Smooth muscle cell (in vitro differentiated cells): ENCODE results near the gene PIP5K1C. TPM values are rescaled to one million over a fixed set of nuclear protein-coding genes. Genes with fewer than 3 reads are reported as not detected.

Experiments used
- DNase-seq: peaks from one replicate; lab custom pipeline; 2025; ENCODE audit not compliant: unreplicated experiment; lab: John Stamatoyannopoulos, UW
- H2AFZ ChIP-seq: fragments of 200-600 bp; sonication (generic); 2 replicates; pipeline ENCODE4 v1.6.0; 2016; ENCODE audit warnings: antibody characterized with exemption, low read depth, mild to moderate bottlenecking
- H3F3A ChIP-seq: fragments of 200-600 bp; sonication (generic); 2 replicates; pipeline ENCODE4 v1.6.0; 2017; ENCODE audit warnings: antibody characterized with exemption, low read depth
- H3K27ac ChIP-seq: fragments of 200-600 bp; sonication (generic); 2 replicates; pipeline ENCODE4 v1.5.1; 2016; ENCODE audit warnings: low read depth, mild to moderate bottlenecking
- H3K27me3 ChIP-seq: fragments of 200-600 bp; sonication (generic); 2 replicates; pipeline ENCODE4 v1.6.1; 2016; ENCODE audit warnings: low read depth, mild to moderate bottlenecking
- H3K36me3 ChIP-seq: fragments of 200-600 bp; sonication (generic); 2 replicates; pipeline ENCODE4 v1.5.1; 2016; ENCODE audit warnings: low read depth
- H3K4me1 ChIP-seq: fragments of 200-600 bp; sonication (generic); 2 replicates; pipeline ENCODE4 v1.5.1; 2016; ENCODE audit warnings: low read depth
- H3K4me2 ChIP-seq: fragments of 200-600 bp; sonication (generic); 2 replicates; pipeline ENCODE4 v1.6.0; 2016; ENCODE audit warnings: mild to moderate bottlenecking
- H3K4me3 ChIP-seq: fragments of 200-600 bp; sonication (generic); 2 replicates; pipeline ENCODE4 v1.5.1; 2016; ENCODE audit warnings: mild to moderate bottlenecking
- H3K79me2 ChIP-seq: fragments of 200-600 bp; sonication (generic); 2 replicates; pipeline ENCODE4 v1.6.0; 2016; ENCODE audit warnings: low read depth, mild to moderate bottlenecking
- H3K9ac ChIP-seq: fragments of 200-600 bp; sonication (generic); 2 replicates; pipeline ENCODE4 v1.6.0; 2016; ENCODE audit warnings: low read depth
- H3K9me3 ChIP-seq: fragments of 200-600 bp; sonication (generic); replicated peaks from 2 replicates; pipeline ENCODE4 v1.5.1; 2016; ENCODE audit warnings: low read depth
- H4K20me1 ChIP-seq: fragments of 200-600 bp; sonication (generic); 2 replicates; pipeline ENCODE4 v1.6.0; 2016; ENCODE audit warnings: low read depth
- CTCF ChIP-seq: fragments of 200-600 bp; sonication (generic); IDR thresholded peaks from 2 replicates; pipeline ENCODE4 v1.5.1; 2017; ENCODE audit warnings: borderline replicate concordance, mild to moderate bottlenecking, antibody characterized with exemption; ENCODE audit not compliant: insufficient read depth, poor library complexity, severe bottlenecking
- WGBS: methylation state at CpG from one replicate; pipeline ENCODE4 v1.1.7; 2016; ENCODE audit warnings: low lambda C conversion rate; 5-methylcytosine and 5-hydroxymethylcytosine counted together
- polyA plus RNA-seq: library from polyadenylated mRNA; unstranded; fragments of >200 nt; fragmentation: Nextera tagmentation; extraction: Ambion mirVana; gene quantifications from 2 replicates; pipeline ENCODE4 v1.2.1, GENCODE V29; 2016
- total RNA-seq: library from RNA; depleted of rRNA; stranded (reverse); fragments of >200 nt; gene quantifications from 2 replicates; pipeline ENCODE4 v1.2.3, GENCODE V29; 2014

PIP5K1C gene
- total and polyA plus RNA-seq, 2 experiments from 2014 or later, result 13.2 to 27.2 TPM

GRCh38 chr19:3678188-3678587 is 22.1 kb downstream of the PIP5K1C start:
- DNase-seq, result no peak
- H3F3A ChIP-seq, result no peaks in the 10 kb centered on the region
- TF ChIP-seq CTCF, result no peak
- no peaks in the 10 kb centered on the region for H3K36me3 ChIP-seq
- H3K4me3 ChIP-seq, result no peak overlapping the region
- no peaks in the 10 kb centered on the region for H3K9me3 ChIP-seq
- no peaks in the 10 kb centered on the region for H3K27me3 ChIP-seq
- H3K9ac ChIP-seq, result no peak overlapping the region
- peaks cover 3% of the 10 kb centered on the region for H3K4me1 ChIP-seq
- no peak overlapping the region for H3K4me2 ChIP-seq
- no peak overlapping the region for H3K27ac ChIP-seq
- H4K20me1 ChIP-seq, result peaks cover 77% of the 10 kb centered on the region
- no CpG with 5 or more reads among the region's 3 CpGs for WGBS
- H3K79me2 ChIP-seq, result peaks cover 50% of the 10 kb centered on the region
- H2AFZ ChIP-seq, result no peak overlapping the region

- WGBS, result 94% methylated on average over 13 of the region's 13 CpGs
- Histone ChIP-seq H3K9ac (no peak overlapping the region), H3K4me1 (peaks cover 15% of the 10 kb centered on the region), H4K20me1 (peaks cover 54% of the 10 kb centered on the region), H2AFZ (no peak overlapping the region), H3K4me3 (no peak overlapping the region), H3K9me3 (no peaks in the 10 kb centered on the region), H3K27me3 (no peaks in the 10 kb centered on the region), H3F3A (no peaks in the 10 kb centered on the region), H3K27ac (no peak overlapping the region), H3K4me2 (no peak overlapping the region), H3K36me3 (no peaks in the 10 kb centered on the region), H3K79me2 (peaks cover 39% of the 10 kb centered on the region)
- DNase-seq, result no peak
- no peak for TF ChIP-seq CTCF
Observed at GRCh38 chr19:3674784-3675543, 25.3 kb downstream of the PIP5K1C start.

GRCh38 chr19:3673506-3674439 is 26.5 kb downstream of the PIP5K1C start:
- no peak overlapping the region for H3K9ac ChIP-seq
- no peak overlapping the region for H3K4me3 ChIP-seq
- DNase-seq, result no peak
- WGBS, result 91% methylated on average over 34 of the region's 34 CpGs
- no peak for TF ChIP-seq CTCF
- H3K36me3 ChIP-seq, result no peaks in the 10 kb centered on the region
- H3K79me2 ChIP-seq, result peaks cover 36% of the 10 kb centered on the region
- no peak overlapping the region for H2AFZ ChIP-seq
- no peak overlapping the region for H3K4me2 ChIP-seq
- peaks cover 42% of the 10 kb centered on the region for H4K20me1 ChIP-seq
- H3K27me3 ChIP-seq, result no peaks in the 10 kb centered on the region
- H3F3A ChIP-seq, result no peaks in the 10 kb centered on the region
- H3K4me1 ChIP-seq, result peaks cover 15% of the 10 kb centered on the region
- no peaks in the 10 kb centered on the region for H3K9me3 ChIP-seq
- no peak overlapping the region for H3K27ac ChIP-seq
